ENCODE results near the gene APBB2.

APBB2 gene

GRCh38 chr4:41072021-41072777, 142.1 kb downstream of the APBB2 start:
- TF ChIP-seq, protein P1, sequence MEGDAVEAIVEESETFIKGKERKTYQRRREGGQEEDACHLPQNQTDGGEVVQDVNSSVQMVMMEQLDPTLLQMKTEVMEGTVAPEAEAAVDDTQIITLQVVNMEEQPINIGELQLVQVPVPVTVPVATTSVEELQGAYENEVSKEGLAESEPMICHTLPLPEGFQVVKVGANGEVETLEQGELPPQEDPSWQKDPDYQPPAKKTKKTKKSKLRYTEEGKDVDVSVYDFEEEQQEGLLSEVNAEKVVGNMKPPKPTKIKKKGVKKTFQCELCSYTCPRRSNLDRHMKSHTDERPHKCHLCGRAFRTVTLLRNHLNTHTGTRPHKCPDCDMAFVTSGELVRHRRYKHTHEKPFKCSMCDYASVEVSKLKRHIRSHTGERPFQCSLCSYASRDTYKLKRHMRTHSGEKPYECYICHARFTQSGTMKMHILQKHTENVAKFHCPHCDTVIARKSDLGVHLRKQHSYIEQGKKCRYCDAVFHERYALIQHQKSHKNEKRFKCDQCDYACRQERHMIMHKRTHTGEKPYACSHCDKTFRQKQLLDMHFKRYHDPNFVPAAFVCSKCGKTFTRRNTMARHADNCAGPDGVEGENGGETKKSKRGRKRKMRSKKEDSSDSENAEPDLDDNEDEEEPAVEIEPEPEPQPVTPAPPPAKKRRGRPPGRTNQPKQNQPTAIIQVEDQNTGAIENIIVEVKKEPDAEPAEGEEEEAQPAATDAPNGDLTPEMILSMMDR (IDR thresholded peaks at IDR 0.05; ENCODE audit: low read depth, low read length) = no peak
- no peaks in the 10 kb centered on the region for H3K36me3 ChIP-seq
- no peaks in the 10 kb centered on the region for H3K9me3 ChIP-seq (ENCODE audit: severe bottlenecking)
- no peak for DNase-seq
- no peak overlapping the region for H3K4me3 ChIP-seq (ENCODE audit: low read depth, low read length)
- H3K27ac ChIP-seq = no peak overlapping the region
- no peaks in the 10 kb centered on the region for H3K27me3 ChIP-seq (ENCODE audit: insufficient read depth, low read depth, severe bottlenecking)

GRCh38 chr4:41070516-41071281, 143.6 kb downstream of the APBB2 start:
- H3K36me3 ChIP-seq = no peaks in the 10 kb centered on the region
- H3K4me3 ChIP-seq (ENCODE audit: low read depth, low read length) = no peak overlapping the region
- TF ChIP-seq, protein P1 (IDR thresholded peaks at IDR 0.05; ENCODE audit: low read depth, low read length) = no peak
- no peaks in the 10 kb centered on the region for H3K9me3 ChIP-seq (ENCODE audit: severe bottlenecking)
- no peaks in the 10 kb centered on the region for H3K27me3 ChIP-seq (ENCODE audit: insufficient read depth, low read depth, severe bottlenecking)
- DNase-seq = no peak
- no peak overlapping the region for H3K27ac ChIP-seq

- H3K27ac ChIP-seq = no peak overlapping the region
- no peaks in the 10 kb centered on the region for H3K9me3 ChIP-seq (ENCODE audit: severe bottlenecking)
- H3K4me3 ChIP-seq (ENCODE audit: low read depth, low read length) = no peak overlapping the region
- no peaks in the 10 kb centered on the region for H3K36me3 ChIP-seq
- no peaks in the 10 kb centered on the region for H3K27me3 ChIP-seq (ENCODE audit: insufficient read depth, low read depth, severe bottlenecking)
- TF ChIP-seq, protein P1 (IDR thresholded peaks at IDR 0.05; ENCODE audit: low read depth, low read length) = no peak
- DNase-seq = no peak
Observed at GRCh38 chr4:41069838-41070237, 144.5 kb downstream of the APBB2 start.

GRCh38 chr4:41069257-41069656, 145.1 kb downstream of the APBB2 start:
- Histone ChIP-seq H3K4me3 (ENCODE audit: low read depth, low read length) (no peak overlapping the region), H3K36me3 (no peaks in the 10 kb centered on the region), H3K27ac (no peak overlapping the region), H3K9me3 (ENCODE audit: severe bottlenecking) (no peaks in the 10 kb centered on the region), H3K27me3 (ENCODE audit: insufficient read depth, low read depth, severe bottlenecking) (no peaks in the 10 kb centered on the region)
- DNase-seq = no peak
- TF ChIP-seq, protein P1 (IDR thresholded peaks at IDR 0.05; ENCODE audit: low read depth, low read length) = no peak

DNA sequence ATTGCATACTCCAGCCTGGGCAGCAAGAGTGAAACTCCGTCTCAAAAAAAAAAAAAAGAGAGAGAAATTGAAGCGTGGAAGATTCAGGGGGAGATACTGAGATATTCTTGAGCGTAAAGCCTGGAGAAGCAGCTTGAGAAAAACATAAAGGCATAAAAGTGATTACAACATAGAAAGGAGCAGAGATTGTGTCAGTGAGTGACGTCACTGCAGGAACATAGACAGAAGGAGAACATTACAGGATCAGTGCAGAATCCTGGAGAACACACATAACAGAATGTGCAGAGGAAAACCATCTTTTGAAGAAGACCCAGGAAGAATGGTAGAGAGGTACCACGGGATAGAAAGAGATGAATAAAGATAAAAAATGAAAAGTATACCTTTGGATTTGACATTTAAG, 147.0 kb downstream of the APBB2 start:
- H3K27ac ChIP-seq = no peak overlapping the region
- H3K36me3 ChIP-seq = no peaks in the 10 kb centered on the region
- TF ChIP-seq, protein P1 (IDR thresholded peaks at IDR 0.05; ENCODE audit: low read depth, low read length) = no peak
- no peaks in the 10 kb centered on the region for H3K9me3 ChIP-seq (ENCODE audit: severe bottlenecking)
- no peaks in the 10 kb centered on the region for H3K27me3 ChIP-seq (ENCODE audit: insufficient read depth, low read depth, severe bottlenecking)
- DNase-seq = no peak
- H3K4me3 ChIP-seq (ENCODE audit: low read depth, low read length) = no peak overlapping the region

All from WERI-Rb-1 (cell line).